HEK293 (cell line): ENCODE measurements around the gene UFC1.

Experiments used
- CTCF ChIA-PET: fragments of 350-600 bp; formaldehyde crosslinking; extraction: SDS; loops from one replicate; lab custom pipeline; 2021; ENCODE audit warnings: antibody characterized with exemption; lab: Yijun Ruan, JAX
- POLR2A ChIA-PET: fragments of 300-600 bp; formaldehyde crosslinking; extraction: SDS; loops from one replicate; lab custom pipeline; 2020; ENCODE audit warnings: antibody characterized with exemption, inconsistent platforms; lab: Yijun Ruan, JAX
- H3K27ac ChIP-seq: fragments of 200-500 bp; sonication (Bioruptor generic); 2 replicates; pipeline ENCODE4 v1.5.1; 2014; ENCODE audit warnings: low read depth, low read length, control low read depth, inconsistent platforms; ENCODE audit errors: extremely low read depth
- H3K36me3 ChIP-seq, 2 experiments: fragments of 200-500 bp in 1 of 2; sonication (Bioruptor generic) in 1 of 2; 1 replicate in 1 of 2; 2 replicates in 1 of 2; pipeline ENCODE4 v1.5.1; 2014 to 2017; ENCODE audit warnings: inconsistent platforms in 2 of 2, low read length in 2 of 2; ENCODE audit not compliant: control insufficient read depth in 2 of 2, insufficient read depth in 1 of 2
- H3K4me1 ChIP-seq: fragments of 200-500 bp; sonication (Bioruptor generic); 2 replicates; pipeline ENCODE4 v1.5.1; 2014; ENCODE audit warnings: mild to moderate bottlenecking, low read length, inconsistent platforms; ENCODE audit not compliant: control insufficient read depth, insufficient read depth
- H3K4me3 ChIP-seq: 2 replicates; pipeline ENCODE4 v1.5.1; 2011; ENCODE audit warnings: low read depth, mild to moderate bottlenecking, control low read depth, low read length, moderate library complexity
- H3K9me3 ChIP-seq: fragments of 200-500 bp; sonication (Bioruptor generic); 2 replicates; pipeline ENCODE4 v1.5.1; 2014; ENCODE audit warnings: low read depth, low read length, inconsistent platforms; ENCODE audit not compliant: control insufficient read depth, insufficient read depth
- IKZF3 ChIP-seq: fragments of 450-650 bp; IDR thresholded peaks from 2 replicates; pipeline ENCODE4 v1.5.0; 2018; ENCODE audit warnings: missing biosample characterization, mild to moderate bottlenecking, missing genetic modification characterization, moderate library complexity
- KLF7 ChIP-seq: fragments of 450-650 bp; formaldehyde crosslinking; IDR thresholded peaks from 2 replicates; pipeline ENCODE4 v1.5.1; 2016; ENCODE audit warnings: missing biosample characterization, missing genetic modification characterization, borderline replicate concordance
- KLF9 ChIP-seq: fragments of 450-650 bp; formaldehyde crosslinking; IDR thresholded peaks from 2 replicates; pipeline ENCODE4 v1.5.1; 2016; ENCODE audit warnings: missing biosample characterization, missing genetic modification characterization, low read depth
- SCRT2 ChIP-seq: fragments of 450-650 bp; formaldehyde crosslinking; IDR thresholded peaks from 2 replicates; pipeline ENCODE4 v1.5.1; 2016; ENCODE audit warnings: missing biosample characterization, missing genetic modification characterization
- SETDB1 ChIP-seq: IDR thresholded peaks from one replicate; pipeline ENCODE4 v1.6.1; 2017; ENCODE audit warnings: mild to moderate bottlenecking, low read length, moderate library complexity, mixed read lengths; ENCODE audit not compliant: insufficient read length
- TCF7L2 ChIP-seq: IDR thresholded peaks from 2 replicates; pipeline ENCODE4 v1.6.1; 2011; ENCODE audit warnings: low read depth, mild to moderate bottlenecking, inconsistent platforms, low read length, moderate library complexity, borderline replicate concordance
- YY1 ChIP-seq: fragments of 450-650 bp; formaldehyde crosslinking; IDR thresholded peaks from 2 replicates; pipeline ENCODE4 v1.5.1; 2018; ENCODE audit warnings: missing biosample characterization, missing genetic modification characterization
- ZBTB17 ChIP-seq: fragments of 450-650 bp; formaldehyde crosslinking; IDR thresholded peaks from 2 replicates; pipeline ENCODE4 v1.5.1; 2016; ENCODE audit warnings: missing biosample characterization, missing genetic modification characterization
- ZNF121 ChIP-seq: fragments of 450-650 bp; formaldehyde crosslinking; IDR thresholded peaks from 2 replicates; pipeline ENCODE4 v1.5.1; 2016; ENCODE audit warnings: missing biosample characterization, missing genetic modification characterization
- ZNF157 ChIP-seq: fragments of 450-650 bp; formaldehyde crosslinking; IDR thresholded peaks from 2 replicates; pipeline ENCODE4 v1.5.1; 2016; ENCODE audit warnings: missing biosample characterization, missing genetic modification characterization
- ZNF16 ChIP-seq: fragments of 450-650 bp; formaldehyde crosslinking; IDR thresholded peaks from 2 replicates; pipeline ENCODE4 v1.5.1; 2016; ENCODE audit warnings: low read depth, missing biosample characterization, missing genetic modification characterization
- ZNF174 ChIP-seq: fragments of 450-650 bp; formaldehyde crosslinking; IDR thresholded peaks from 2 replicates; pipeline ENCODE4 v1.5.0; 2017; ENCODE audit warnings: missing biosample characterization, mild to moderate bottlenecking, missing genetic modification characterization
- ZNF354C ChIP-seq: fragments of 450-650 bp; formaldehyde crosslinking; IDR thresholded peaks from 2 replicates; pipeline ENCODE4 v1.5.1; 2016; ENCODE audit warnings: missing biosample characterization, missing genetic modification characterization, low read depth, borderline replicate concordance
- ZNF37A ChIP-seq: fragments of 450-650 bp; IDR thresholded peaks from 2 replicates; pipeline ENCODE4 v1.5.1; 2018; ENCODE audit warnings: missing biosample characterization, missing genetic modification characterization
- ZNF391 ChIP-seq: fragments of 450-650 bp; formaldehyde crosslinking; IDR thresholded peaks from 2 replicates; pipeline ENCODE4 v1.5.1; 2016; ENCODE audit warnings: low read depth, missing biosample characterization, missing genetic modification characterization, borderline replicate concordance
- ZNF510 ChIP-seq: fragments of 450-650 bp; formaldehyde crosslinking; IDR thresholded peaks from 2 replicates; pipeline ENCODE4 v1.5.1; 2018; ENCODE audit warnings: mild to moderate bottlenecking, missing genetic modification characterization, missing biosample characterization; ENCODE audit not compliant: insufficient replicate concordance
- ZNF529 ChIP-seq: fragments of 450-650 bp; formaldehyde crosslinking; IDR thresholded peaks from 2 replicates; pipeline ENCODE4 v1.5.1; 2017; ENCODE audit warnings: missing genetic modification characterization, missing biosample characterization; ENCODE audit not compliant: insufficient replicate concordance
- ZNF561 ChIP-seq: fragments of 450-650 bp; IDR thresholded peaks from 2 replicates; pipeline ENCODE4 v1.5.1; 2018; ENCODE audit warnings: missing biosample characterization, missing genetic modification characterization, borderline replicate concordance
- ZNF571 ChIP-seq: fragments of 450-650 bp; formaldehyde crosslinking; IDR thresholded peaks from 2 replicates; pipeline ENCODE4 v1.5.0; 2017; ENCODE audit warnings: missing biosample characterization, missing genetic modification characterization
- ZNF600 ChIP-seq: fragments of 450-650 bp; formaldehyde crosslinking; IDR thresholded peaks from 2 replicates; pipeline ENCODE4 v1.5.1; 2016; ENCODE audit warnings: missing biosample characterization, missing genetic modification characterization
- ZNF654 ChIP-seq: fragments of 450-650 bp; formaldehyde crosslinking; IDR thresholded peaks from 2 replicates; pipeline ENCODE4 v1.5.1; 2016; ENCODE audit warnings: low read depth, missing biosample characterization, missing genetic modification characterization
- ZSCAN30 ChIP-seq: fragments of 450-650 bp; IDR thresholded peaks from 2 replicates; pipeline ENCODE4 v1.5.1; 2018; ENCODE audit warnings: missing biosample characterization, mild to moderate bottlenecking, missing genetic modification characterization, moderate library complexity
- TF ChIP-seq, protein P1 (sequence below): fragments of 450-650 bp; formaldehyde crosslinking; IDR thresholded peaks from 2 replicates; pipeline ENCODE4 v1.5.1; 2016; ENCODE audit warnings: missing biosample characterization, missing genetic modification characterization
- TF ChIP-seq, protein P2 (sequence below): fragments of 450-650 bp; formaldehyde crosslinking; IDR thresholded peaks from 2 replicates; pipeline ENCODE4 v1.5.1; 2016; ENCODE audit warnings: missing biosample characterization, missing genetic modification characterization
- TF ChIP-seq, protein P3 (sequence below): fragments of 450-650 bp; formaldehyde crosslinking; IDR thresholded peaks from 2 replicates; pipeline ENCODE4 v1.5.1; 2016; ENCODE audit warnings: missing biosample characterization, missing genetic modification characterization, borderline replicate concordance

The UFC1 gene

DNA sequence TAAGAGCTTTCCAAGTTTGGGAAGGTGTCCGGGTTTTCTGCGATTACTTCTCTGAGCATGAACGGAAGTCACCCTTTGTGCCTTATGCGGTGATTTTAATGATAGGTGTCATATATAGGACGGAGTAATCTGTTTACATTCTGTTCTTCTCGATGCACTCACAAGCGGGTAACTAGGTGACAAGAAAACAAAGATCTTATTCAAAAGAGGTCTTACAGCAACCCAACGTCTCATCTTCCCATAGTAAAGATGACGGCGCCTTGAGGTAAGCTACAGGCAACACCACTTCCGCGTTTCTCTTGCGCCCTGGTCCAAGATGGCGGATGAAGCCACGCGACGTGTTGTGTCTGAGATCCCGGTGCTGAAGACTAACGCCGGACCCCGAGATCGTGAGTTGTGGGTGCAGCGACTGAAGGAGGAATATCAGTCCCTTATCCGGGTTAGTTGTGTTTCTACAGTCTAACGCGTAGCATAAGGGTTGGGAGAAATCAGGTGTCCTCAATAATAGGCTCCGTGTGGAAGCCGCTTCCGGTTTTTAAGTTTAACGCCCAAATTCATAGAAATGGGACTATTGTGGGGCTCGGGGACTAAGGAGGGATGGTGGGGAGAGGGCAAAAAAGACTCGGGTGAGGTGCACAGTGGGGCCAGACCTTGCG, at the start of gene UFC1:
UFC1 (plus strand) TSS at position 297 of the 656 bp plus-strand sequence; CDS start at position 317, 20 bp downstream.
- POLR2A ChIA-PET: interaction anchor here (0.6 to 5.2 kb wide), 8 partner anchors 10 to 177 kb away, joined by 3 to 53 read pairs (median 6); partner anchors contain the start of genes DEDD, F11R, NDUFS2 and NIT1
- no peaks in the 10 kb centered on the region for H3K9me3 ChIP-seq
- CTCF ChIA-PET: interaction anchor here (0.6 to 3.3 kb wide), 6 partner anchors 12 to 109 kb away, joined by 3 to 17 read pairs (median 4); partner anchors contain the start of genes NIT1, PFDN2 and PPOX
- TF ChIP-seq ZNF121 (tag by site-specific recombination): no peak
- peak; percentile 94 for TF ChIP-seq ZBTB17
- no peak for TF ChIP-seq ZNF654 (tag by site-specific recombination)
- TF ChIP-seq SCRT2: peak; percentile 99
- peak; percentile 89; the same call in 1 of the 2 replicates for TF ChIP-seq ZNF391
- TF ChIP-seq IKZF3 (tag by site-specific recombination): no peak
- TF ChIP-seq ZSCAN30: peak; percentile 58; the same call in 1 of the 2 replicates
- TF ChIP-seq ZNF571 (tag by site-specific recombination): no peak
- TF ChIP-seq SETDB1: no peak
- no peak for TF ChIP-seq ZNF174
- TF ChIP-seq ZNF16: no peak
- TF ChIP-seq, protein P1, sequence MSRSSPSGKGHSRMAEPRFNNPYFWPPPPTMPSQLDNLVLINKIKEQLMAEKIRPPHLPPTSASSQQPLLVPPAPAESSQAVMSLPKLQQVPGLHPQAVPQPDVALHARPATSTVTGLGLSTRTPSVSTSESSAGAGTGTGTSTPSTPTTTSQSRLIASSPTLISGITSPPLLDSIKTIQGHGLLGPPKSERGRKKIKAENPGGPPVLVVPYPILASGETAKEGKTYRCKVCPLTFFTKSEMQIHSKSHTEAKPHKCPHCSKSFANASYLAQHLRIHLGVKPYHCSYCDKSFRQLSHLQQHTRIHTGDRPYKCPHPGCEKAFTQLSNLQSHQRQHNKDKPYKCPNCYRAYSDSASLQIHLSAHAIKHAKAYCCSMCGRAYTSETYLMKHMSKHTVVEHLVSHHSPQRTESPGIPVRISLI: no peak
- TF ChIP-seq, protein P2, sequence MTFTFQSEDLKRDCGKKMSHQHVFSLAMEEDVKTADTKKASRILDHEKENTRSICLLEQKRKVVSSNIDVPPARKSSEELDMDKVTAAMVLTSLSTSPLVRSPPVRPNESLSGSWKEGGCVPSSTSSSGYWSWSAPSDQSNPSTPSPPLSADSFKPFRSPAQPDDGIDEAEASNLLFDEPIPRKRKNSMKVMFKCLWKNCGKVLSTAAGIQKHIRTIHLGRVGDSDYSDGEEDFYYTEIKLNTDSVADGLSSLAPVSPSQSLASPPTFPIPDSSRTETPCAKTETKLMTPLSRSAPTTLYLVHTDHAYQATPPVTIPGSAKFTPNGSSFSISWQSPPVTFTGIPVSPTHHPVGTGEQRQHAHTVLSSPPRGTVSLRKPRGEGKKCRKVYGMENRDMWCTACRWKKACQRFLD (tag by site-specific recombination): no peak
- no peak for TF ChIP-seq ZNF37A
- peak; percentile 46; the same call in 1 of the 2 replicates for TF ChIP-seq KLF9 (tag by site-specific recombination)
- TF ChIP-seq, protein P3, sequence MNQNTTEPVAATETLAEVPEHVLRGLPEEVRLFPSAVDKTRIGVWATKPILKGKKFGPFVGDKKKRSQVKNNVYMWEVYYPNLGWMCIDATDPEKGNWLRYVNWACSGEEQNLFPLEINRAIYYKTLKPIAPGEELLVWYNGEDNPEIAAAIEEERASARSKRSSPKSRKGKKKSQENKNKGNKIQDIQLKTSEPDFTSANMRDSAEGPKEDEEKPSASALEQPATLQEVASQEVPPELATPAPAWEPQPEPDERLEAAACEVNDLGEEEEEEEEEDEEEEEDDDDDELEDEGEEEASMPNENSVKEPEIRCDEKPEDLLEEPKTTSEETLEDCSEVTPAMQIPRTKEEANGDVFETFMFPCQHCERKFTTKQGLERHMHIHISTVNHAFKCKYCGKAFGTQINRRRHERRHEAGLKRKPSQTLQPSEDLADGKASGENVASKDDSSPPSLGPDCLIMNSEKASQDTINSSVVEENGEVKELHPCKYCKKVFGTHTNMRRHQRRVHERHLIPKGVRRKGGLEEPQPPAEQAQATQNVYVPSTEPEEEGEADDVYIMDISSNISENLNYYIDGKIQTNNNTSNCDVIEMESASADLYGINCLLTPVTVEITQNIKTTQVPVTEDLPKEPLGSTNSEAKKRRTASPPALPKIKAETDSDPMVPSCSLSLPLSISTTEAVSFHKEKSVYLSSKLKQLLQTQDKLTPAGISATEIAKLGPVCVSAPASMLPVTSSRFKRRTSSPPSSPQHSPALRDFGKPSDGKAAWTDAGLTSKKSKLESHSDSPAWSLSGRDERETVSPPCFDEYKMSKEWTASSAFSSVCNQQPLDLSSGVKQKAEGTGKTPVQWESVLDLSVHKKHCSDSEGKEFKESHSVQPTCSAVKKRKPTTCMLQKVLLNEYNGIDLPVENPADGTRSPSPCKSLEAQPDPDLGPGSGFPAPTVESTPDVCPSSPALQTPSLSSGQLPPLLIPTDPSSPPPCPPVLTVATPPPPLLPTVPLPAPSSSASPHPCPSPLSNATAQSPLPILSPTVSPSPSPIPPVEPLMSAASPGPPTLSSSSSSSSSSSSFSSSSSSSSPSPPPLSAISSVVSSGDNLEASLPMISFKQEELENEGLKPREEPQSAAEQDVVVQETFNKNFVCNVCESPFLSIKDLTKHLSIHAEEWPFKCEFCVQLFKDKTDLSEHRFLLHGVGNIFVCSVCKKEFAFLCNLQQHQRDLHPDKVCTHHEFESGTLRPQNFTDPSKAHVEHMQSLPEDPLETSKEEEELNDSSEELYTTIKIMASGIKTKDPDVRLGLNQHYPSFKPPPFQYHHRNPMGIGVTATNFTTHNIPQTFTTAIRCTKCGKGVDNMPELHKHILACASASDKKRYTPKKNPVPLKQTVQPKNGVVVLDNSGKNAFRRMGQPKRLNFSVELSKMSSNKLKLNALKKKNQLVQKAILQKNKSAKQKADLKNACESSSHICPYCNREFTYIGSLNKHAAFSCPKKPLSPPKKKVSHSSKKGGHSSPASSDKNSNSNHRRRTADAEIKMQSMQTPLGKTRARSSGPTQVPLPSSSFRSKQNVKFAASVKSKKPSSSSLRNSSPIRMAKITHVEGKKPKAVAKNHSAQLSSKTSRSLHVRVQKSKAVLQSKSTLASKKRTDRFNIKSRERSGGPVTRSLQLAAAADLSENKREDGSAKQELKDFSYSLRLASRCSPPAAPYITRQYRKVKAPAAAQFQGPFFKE (tag by site-specific recombination): no peak
- no peak for TF ChIP-seq ZNF157 (tag by site-specific recombination)
- no peak for TF ChIP-seq ZNF510
- TF ChIP-seq TCF7L2: no peak
- peak; percentile 80 for TF ChIP-seq ZNF561
- peak; percentile 90; the same call in 1 of the 2 replicates for TF ChIP-seq KLF7 (tag by site-specific recombination)
- TF ChIP-seq ZNF529 (tag by site-specific recombination): no peak
- TF ChIP-seq ZNF354C (tag by site-specific recombination): no peak
- TF ChIP-seq YY1 (tag by site-specific recombination): peak; percentile 99
- peak; percentile 47 for TF ChIP-seq ZNF600 (tag by site-specific recombination)

More for the DNA sequence above, at the start of gene UFC1:
- Histone ChIP-seq H3K27ac (peak within 1 kb of the TSS; percentile 70), H3K36me3 (peaks cover 5 to 31% of the 10 kb centered on the region in 2 experiments; a peak in 2 of 3 replicates), H3K4me1 (no peaks in the 10 kb centered on the region), H3K4me3 (peak within 1 kb of the TSS; percentile 89)
